H1 (cell line): ENCODE data around the gene KRT14.
A peak's percentile ranks its signal among the peaks of the same experiment; 100 is the strongest.
"Not testable (repeated sequence)": the region's sequence is repeated elsewhere in the genome, so short reads cannot be mapped to it uniquely, and the experiment has no call there.

Source experiments
- CHD2 ChIP-seq: IDR thresholded peaks from 2 replicates; pipeline ENCODE4 v1.6.1; 2012; ENCODE audit warnings: low read length, improper control_type of control experiment
- EGR1 ChIP-seq: IDR thresholded peaks from 2 replicates; pipeline ENCODE4 v1.6.1; 2011; ENCODE audit warnings: low read depth, low read length, borderline replicate concordance
- EP300 ChIP-seq, 2 experiments: IDR thresholded peaks; 1 replicate in 1 of 2; 2 replicates in 1 of 2; pipeline ENCODE4 v1.6.1; 2011 to 2012; ENCODE audit warnings: low read depth in 2 of 2, low read length in 2 of 2, mild to moderate bottlenecking in 2 of 2, borderline replicate concordance in 1 of 2, inconsistent platforms in 1 of 2, moderate library complexity in 1 of 2
- POLR2A ChIP-seq, 2 experiments: IDR thresholded peaks; 1 replicate in 1 of 2; 2 replicates in 1 of 2; pipeline ENCODE4 v1.6.1; 2011; ENCODE audit warnings: low read depth in 2 of 2, low read length in 2 of 2, mild to moderate bottlenecking in 2 of 2; ENCODE audit errors: control extremely low read depth in 1 of 2
- RAD21 ChIP-seq, 2 experiments: IDR thresholded peaks in 1 of 2; conservative IDR thresholded peaks in 1 of 2; 2 replicates each; pipeline ENCODE4 v1.6.1; 2011; ENCODE audit warnings: low read depth in 2 of 2, low read length in 2 of 2, improper control_type of control experiment in 1 of 2, inconsistent platforms in 1 of 2, mild to moderate bottlenecking in 1 of 2, moderate library complexity in 1 of 2
- SIRT6 ChIP-seq: IDR thresholded peaks from one replicate; pipeline ENCODE4 v1.7.1; 2012; ENCODE audit warnings: low read length, inconsistent platforms
- TCF12 ChIP-seq: IDR thresholded peaks from 2 replicates; pipeline ENCODE4 v1.6.1; 2011; ENCODE audit warnings: low read depth, mild to moderate bottlenecking, low read length
- TF ChIP-seq, protein P1 (sequence below), 3 experiments: IDR thresholded peaks; 1 replicate in 2 of 3; 2 replicates in 1 of 3; pipeline versions ENCODE4 v1.5.1 to v1.6.1; 2011; ENCODE audit warnings: low read length in 3 of 3, mild to moderate bottlenecking in 3 of 3, inconsistent platforms in 2 of 3, low read depth in 1 of 3, moderate library complexity in 1 of 3; ENCODE audit not compliant: insufficient read depth in 1 of 3; ENCODE audit errors: control extremely low read depth in 1 of 3
- TF ChIP-seq, protein P2 (sequence below): IDR thresholded peaks from 2 replicates; pipeline ENCODE4 v1.6.1; 2012; ENCODE audit warnings: low read length, inconsistent platforms
- TF ChIP-seq, protein P3 (sequence below): IDR thresholded peaks from 2 replicates; pipeline ENCODE4 v1.6.1; 2012; ENCODE audit warnings: inconsistent platforms

DNA sequence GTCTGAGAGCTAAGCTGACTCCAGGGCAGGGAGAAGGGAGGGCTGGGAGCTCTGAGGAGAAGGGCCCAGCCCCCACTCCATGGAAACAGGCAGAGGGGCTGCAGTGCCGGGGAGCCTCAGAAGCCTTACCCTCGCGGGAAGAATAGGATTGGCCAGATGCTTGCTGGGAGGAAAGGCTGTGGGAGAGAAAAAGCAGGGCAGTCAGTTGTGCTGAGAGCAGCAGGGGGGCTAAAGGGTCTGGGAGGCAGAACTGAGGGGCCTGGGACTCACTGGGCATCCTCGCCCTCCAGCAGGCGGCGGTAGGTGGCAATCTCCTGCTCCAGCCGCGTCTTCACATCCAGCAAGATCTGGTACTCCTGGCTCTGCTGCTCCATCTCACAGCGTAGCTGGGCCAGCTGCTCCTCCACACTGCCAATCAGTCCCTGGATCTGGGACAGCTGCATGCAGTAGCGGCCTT is 23.4 kb upstream of the KRT14 start:
- TF ChIP-seq RAD21 (IDR thresholded peaks at IDR 0.05 in 1 of 2, conservative IDR thresholded peaks at IDR 0.05 in 1 of 2; ENCODE audit: low read depth in 2 of 2, low read length in 2 of 2) = peak; percentile 30 to 40; a peak in 3 of 4 replicates
- TF ChIP-seq, protein P1, sequence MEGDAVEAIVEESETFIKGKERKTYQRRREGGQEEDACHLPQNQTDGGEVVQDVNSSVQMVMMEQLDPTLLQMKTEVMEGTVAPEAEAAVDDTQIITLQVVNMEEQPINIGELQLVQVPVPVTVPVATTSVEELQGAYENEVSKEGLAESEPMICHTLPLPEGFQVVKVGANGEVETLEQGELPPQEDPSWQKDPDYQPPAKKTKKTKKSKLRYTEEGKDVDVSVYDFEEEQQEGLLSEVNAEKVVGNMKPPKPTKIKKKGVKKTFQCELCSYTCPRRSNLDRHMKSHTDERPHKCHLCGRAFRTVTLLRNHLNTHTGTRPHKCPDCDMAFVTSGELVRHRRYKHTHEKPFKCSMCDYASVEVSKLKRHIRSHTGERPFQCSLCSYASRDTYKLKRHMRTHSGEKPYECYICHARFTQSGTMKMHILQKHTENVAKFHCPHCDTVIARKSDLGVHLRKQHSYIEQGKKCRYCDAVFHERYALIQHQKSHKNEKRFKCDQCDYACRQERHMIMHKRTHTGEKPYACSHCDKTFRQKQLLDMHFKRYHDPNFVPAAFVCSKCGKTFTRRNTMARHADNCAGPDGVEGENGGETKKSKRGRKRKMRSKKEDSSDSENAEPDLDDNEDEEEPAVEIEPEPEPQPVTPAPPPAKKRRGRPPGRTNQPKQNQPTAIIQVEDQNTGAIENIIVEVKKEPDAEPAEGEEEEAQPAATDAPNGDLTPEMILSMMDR (IDR thresholded peaks at IDR 0.05; ENCODE audit: control extremely low read depth in 1 of 3, insufficient read depth in 1 of 3, low read depth in 1 of 3, low read length in 3 of 3) = peak; percentile 45 to 59 (median 52)
- TF ChIP-seq SIRT6; TCF12; CHD2; EP300 (IDR thresholded peaks at IDR 0.05; ENCODE audit: borderline replicate concordance in 1 of 2, low read depth in 2 of 2, low read length in 2 of 2); POLR2A (IDR thresholded peaks at IDR 0.05; ENCODE audit: control extremely low read depth in 1 of 2, low read depth in 2 of 2, low read length in 2 of 2); EGR1: not testable (repeated sequence)
- TF ChIP-seq, protein P2, sequence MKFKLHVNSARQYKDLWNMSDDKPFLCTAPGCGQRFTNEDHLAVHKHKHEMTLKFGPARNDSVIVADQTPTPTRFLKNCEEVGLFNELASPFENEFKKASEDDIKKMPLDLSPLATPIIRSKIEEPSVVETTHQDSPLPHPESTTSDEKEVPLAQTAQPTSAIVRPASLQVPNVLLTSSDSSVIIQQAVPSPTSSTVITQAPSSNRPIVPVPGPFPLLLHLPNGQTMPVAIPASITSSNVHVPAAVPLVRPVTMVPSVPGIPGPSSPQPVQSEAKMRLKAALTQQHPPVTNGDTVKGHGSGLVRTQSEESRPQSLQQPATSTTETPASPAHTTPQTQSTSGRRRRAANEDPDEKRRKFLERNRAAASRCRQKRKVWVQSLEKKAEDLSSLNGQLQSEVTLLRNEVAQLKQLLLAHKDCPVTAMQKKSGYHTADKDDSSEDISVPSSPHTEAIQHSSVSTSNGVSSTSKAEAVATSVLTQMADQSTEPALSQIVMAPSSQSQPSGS = not testable (repeated sequence)
- TF ChIP-seq, protein P3, sequence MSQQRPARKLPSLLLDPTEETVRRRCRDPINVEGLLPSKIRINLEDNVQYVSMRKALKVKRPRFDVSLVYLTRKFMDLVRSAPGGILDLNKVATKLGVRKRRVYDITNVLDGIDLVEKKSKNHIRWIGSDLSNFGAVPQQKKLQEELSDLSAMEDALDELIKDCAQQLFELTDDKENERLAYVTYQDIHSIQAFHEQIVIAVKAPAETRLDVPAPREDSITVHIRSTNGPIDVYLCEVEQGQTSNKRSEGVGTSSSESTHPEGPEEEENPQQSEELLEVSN = not testable (repeated sequence)
